ENCODE data around the gene SFT2D2.
"Not testable (repeated sequence)": the region's sequence is repeated elsewhere in the genome, so short reads cannot be mapped to it uniquely, and the experiment has no call there.

SFT2D2 gene

DNA sequence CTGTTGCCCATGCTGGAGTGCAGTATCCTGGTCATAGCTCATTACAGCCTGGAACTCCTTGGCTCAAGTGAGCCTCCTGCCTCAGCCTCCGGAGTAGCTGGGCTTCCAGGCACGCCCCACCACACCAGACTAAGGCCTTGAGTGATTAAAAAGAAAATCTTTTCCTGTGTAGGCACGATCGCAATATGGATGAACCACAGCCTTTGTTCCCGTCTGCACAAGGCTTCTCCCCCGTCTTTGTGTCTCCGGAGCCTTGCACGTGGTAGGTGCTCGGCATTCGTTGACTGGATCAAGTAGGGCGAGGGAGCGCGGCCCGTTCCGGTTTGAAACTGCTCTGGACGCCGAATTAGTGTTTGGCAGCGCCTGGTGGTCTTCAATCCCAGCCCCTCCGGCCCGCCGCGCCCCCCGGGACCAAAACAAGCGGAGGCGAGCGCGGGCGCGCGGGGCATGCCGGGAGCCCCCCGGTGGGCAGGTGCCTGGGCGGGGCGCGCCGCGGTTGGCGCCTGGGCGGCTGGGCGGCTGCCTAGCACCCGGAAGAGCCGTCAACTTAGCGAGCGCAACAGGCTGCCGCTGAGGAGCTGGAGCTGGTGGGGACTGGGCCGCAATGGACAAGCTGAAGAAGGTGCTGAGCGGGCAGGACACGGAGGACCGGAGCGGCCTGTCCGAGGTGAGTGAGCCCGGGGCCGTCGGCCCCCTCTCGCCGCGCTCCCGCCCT is at the start of gene SFT2D2:
SFT2D2 (plus strand) TSS at position 529 of the 715 bp plus-strand sequence; CDS start at position 605, 76 bp downstream.
- TF ChIP-seq, protein P1, sequence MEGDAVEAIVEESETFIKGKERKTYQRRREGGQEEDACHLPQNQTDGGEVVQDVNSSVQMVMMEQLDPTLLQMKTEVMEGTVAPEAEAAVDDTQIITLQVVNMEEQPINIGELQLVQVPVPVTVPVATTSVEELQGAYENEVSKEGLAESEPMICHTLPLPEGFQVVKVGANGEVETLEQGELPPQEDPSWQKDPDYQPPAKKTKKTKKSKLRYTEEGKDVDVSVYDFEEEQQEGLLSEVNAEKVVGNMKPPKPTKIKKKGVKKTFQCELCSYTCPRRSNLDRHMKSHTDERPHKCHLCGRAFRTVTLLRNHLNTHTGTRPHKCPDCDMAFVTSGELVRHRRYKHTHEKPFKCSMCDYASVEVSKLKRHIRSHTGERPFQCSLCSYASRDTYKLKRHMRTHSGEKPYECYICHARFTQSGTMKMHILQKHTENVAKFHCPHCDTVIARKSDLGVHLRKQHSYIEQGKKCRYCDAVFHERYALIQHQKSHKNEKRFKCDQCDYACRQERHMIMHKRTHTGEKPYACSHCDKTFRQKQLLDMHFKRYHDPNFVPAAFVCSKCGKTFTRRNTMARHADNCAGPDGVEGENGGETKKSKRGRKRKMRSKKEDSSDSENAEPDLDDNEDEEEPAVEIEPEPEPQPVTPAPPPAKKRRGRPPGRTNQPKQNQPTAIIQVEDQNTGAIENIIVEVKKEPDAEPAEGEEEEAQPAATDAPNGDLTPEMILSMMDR (IDR thresholded peaks at IDR 0.05; ENCODE audit: low read length, missing control alignments): no peak
- DNase-seq (ENCODE audit: low read depth): peak; percentile 72

GRCh38 chr1:168178227-168178637 is 47.6 kb upstream of the SFT2D2 start:
- H3K4me3 ChIP-seq (replicated peaks; ENCODE audit: low read depth, low read length): peak overlapping the region; percentile 98
- no peak for DNase-seq (ENCODE audit: low read depth)
- TF ChIP-seq, protein P1 (IDR thresholded peaks at IDR 0.05; ENCODE audit: low read length, missing control alignments): no peak

More for the DNA sequence above, at the start of gene SFT2D2:
- H3K4me3 ChIP-seq (replicated peaks; ENCODE audit: low read depth, low read length): peak within 1 kb of the TSS; percentile 80

DNA sequence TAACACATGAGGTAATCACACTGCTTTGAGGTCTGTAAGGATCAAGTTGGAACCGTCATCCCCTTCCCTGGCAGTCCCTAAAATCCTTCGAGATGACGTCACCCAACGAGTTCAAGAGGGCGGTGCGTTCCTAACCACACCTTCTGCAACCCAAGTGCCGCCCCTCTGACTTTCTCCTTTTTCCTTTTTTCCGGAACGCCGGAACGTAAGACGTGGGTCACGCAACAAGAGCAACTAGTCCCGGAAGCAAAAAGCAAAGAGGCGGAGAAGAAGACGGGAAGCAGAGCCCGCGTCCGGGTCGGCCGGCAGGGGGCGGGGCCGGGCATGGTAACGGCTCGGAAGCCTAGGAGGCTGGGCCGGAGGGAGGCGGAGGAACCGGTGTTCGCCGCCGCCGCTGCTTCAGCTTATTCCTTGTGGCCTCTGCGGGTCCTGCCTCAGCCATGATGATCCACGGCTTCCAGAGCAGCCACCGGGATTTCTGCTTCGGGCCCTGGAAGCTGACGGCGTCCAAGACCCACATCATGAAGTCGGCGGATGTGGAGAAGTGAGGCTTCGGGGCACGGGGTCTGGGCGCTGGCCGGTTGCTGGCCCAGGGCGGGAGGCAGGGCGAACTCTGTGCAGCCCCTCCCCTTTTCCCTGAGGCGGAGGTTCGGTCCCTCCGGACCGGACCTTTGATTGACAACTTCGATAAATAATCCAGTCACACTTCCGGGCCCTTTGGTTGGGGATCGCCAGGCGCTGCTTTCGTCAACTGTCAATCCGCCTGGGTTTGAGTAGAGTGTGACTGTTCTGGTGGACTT is 47.0 kb upstream of the SFT2D2 start, which contains the start of gene TIPRL:
TIPRL (plus strand) TSS at position 325 of the 800 bp plus-strand sequence; CDS start at position 441, 116 bp downstream.
- H3K4me3 ChIP-seq (replicated peaks; ENCODE audit: low read depth, low read length): peak within 1 kb of the TSS; percentile 98
- TF ChIP-seq, protein P1 (IDR thresholded peaks at IDR 0.05; ENCODE audit: low read length, missing control alignments): peak; percentile 44
- peak; percentile 99 for DNase-seq (ENCODE audit: low read depth)

DNA sequence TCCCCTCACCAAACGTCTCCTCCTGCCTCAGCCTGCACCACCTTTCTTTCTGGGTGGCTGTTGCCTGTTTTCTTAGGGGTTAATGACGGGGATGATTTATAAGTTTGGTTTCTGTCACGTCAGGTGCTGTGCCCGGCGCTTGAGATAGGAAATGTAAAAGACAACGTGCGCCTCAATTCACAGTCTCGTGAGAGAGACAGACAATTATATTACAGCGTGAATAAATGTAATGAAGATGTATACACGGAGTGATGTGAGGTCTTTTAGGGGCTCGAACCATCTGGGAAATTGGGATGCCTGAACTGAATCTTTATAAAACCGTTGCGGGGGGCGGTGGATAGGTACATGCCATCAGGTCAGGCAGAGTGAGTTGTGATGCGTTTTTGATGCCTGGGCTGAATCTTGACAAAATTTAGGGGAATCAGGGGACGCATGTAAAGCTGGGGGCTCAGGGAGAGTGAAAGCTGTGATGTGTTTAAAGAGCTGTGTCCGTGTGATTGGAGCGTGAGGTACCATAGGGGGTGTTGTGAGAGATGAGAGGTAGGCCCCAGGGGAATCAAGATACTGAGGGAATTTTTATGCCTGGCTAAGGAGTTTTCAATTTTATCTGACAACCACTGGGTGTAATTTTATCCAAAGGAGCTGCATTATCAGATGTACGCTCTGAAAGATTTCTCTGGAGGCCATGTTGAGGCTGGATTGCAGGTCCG is 46.2 kb upstream of the SFT2D2 start:
- peak; percentile 20 for DNase-seq (ENCODE audit: low read depth)

DNA sequence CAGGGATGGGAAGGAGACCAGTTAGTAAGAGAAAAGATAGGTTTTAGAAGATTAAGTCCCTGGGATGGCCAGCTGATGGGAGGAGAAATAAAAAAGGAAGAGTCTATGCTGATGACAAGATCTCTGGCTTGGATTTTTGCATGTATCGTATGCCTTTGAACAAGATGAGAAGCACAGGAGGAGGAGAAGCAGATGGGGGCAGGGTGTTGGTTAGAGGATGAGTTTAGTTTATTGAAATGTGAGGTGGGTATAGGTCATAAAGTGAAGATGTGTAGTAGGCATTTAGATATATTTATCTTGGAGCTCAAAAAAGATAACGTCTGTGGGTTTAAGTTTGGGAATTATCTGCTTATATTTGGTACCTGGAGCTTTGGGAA is 45.7 kb upstream of the SFT2D2 start:
- no peak for DNase-seq (ENCODE audit: low read depth)
- H3K4me3 ChIP-seq (replicated peaks; ENCODE audit: low read depth, low read length): peak overlapping the region; percentile 98
- TF ChIP-seq, protein P1 (IDR thresholded peaks at IDR 0.05; ENCODE audit: low read length, missing control alignments): no peak

More for the DNA sequence above, 46.2 kb upstream of the SFT2D2 start:
- TF ChIP-seq, protein P1 (IDR thresholded peaks at IDR 0.05; ENCODE audit: low read length, missing control alignments): no peak
- peak overlapping the region; percentile 98 for H3K4me3 ChIP-seq (replicated peaks; ENCODE audit: low read depth, low read length)

DNA sequence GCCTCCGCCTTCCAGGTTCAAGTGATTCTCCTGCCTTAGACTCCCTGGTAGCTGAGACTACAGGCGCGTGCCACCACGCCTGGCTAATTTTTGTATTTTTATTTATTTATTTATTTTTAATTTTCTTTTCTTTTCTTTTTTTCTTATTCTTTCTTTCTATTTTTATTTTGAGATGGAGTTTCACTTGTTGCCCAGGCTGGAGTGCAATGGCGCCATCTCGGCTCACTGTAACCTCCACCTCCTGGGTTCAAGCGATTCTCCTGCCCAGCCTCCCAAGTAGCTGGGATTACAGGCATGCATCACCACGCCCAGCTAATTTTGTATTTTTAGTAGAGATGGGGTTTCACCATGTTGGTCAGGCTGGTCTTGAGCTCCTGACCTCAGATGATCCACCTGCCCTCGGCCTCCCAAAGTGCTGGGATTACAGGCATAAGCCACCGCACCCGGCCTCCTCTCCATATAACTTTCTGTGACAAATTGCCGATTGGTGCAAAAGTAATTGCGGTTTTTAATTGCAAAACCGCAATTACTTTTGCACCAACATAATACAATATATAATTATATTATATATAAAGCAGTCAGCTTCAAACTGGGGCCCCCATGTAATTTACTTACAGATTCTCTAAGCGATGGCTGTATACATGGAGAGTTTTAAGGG is 44.6 kb upstream of the SFT2D2 start:
- not testable (repeated sequence) for DNase-seq (ENCODE audit: low read depth); H3K4me3 ChIP-seq (replicated peaks; ENCODE audit: low read depth, low read length)

Measured in fibroblast of pulmonary artery (primary cell).